Activated naive CD8-positive, alpha-beta T cell (primary cell): Measurements from ENCODE around the gene FEV.

Source experiments
- H3K27ac Mint-ChIP-seq: one replicate; pipeline ENCODE4 v1.8.0; 2021; ENCODE audit warnings: mixed read lengths
- H3K27me3 Mint-ChIP-seq: one replicate; pipeline ENCODE4 v1.8.0; 2021; ENCODE audit warnings: mixed read lengths
- H3K36me3 Mint-ChIP-seq: one replicate; pipeline ENCODE4 v1.8.0; 2021; ENCODE audit warnings: mixed read lengths
- H3K4me1 Mint-ChIP-seq: one replicate; pipeline ENCODE4 v1.8.0; 2021; ENCODE audit warnings: low read depth, mixed read lengths
- H3K4me3 Mint-ChIP-seq: one replicate; pipeline ENCODE4 v1.8.0; 2021; ENCODE audit warnings: mild to moderate bottlenecking, mixed read lengths
- H3K9me3 Mint-ChIP-seq: one replicate; pipeline ENCODE4 v1.8.0; 2021; ENCODE audit warnings: low read depth, mixed read lengths

FEV gene

GRCh38 chr2:218990612-218991011 is 5.6 kb upstream of the FEV start:
- Mint-ChIP-seq H3K27me3 (peaks cover 42% of the 10 kb centered on the region), H3K27ac (no peak overlapping the region), H3K4me1 (peaks cover 11% of the 10 kb centered on the region), H3K9me3 (no peaks in the 10 kb centered on the region), H3K4me3 (no peak overlapping the region), H3K36me3 (no peaks in the 10 kb centered on the region)

- no peak overlapping the region for H3K27ac Mint-ChIP-seq
- H3K27me3 Mint-ChIP-seq, result peaks cover 38% of the 10 kb centered on the region
- peaks cover 8% of the 10 kb centered on the region for H3K4me1 Mint-ChIP-seq
- H3K36me3 Mint-ChIP-seq, result no peaks in the 10 kb centered on the region
- no peak overlapping the region for H3K4me3 Mint-ChIP-seq
- no peaks in the 10 kb centered on the region for H3K9me3 Mint-ChIP-seq
These were observed 5.1 kb upstream of the FEV start for GRCh38 chr2:218990052-218990451.

- H3K9me3 Mint-ChIP-seq, result no peaks in the 10 kb centered on the region
- H3K27me3 Mint-ChIP-seq, result peaks cover 37% of the 10 kb centered on the region
- H3K36me3 Mint-ChIP-seq, result no peaks in the 10 kb centered on the region
- H3K4me1 Mint-ChIP-seq, result peaks cover 10% of the 10 kb centered on the region
- no peak overlapping the region for H3K4me3 Mint-ChIP-seq
- no peak overlapping the region for H3K27ac Mint-ChIP-seq
These were observed 3.7 kb upstream of the FEV start for GRCh38 chr2:218988650-218989049.

- Mint-ChIP-seq H3K4me3 (no peak overlapping the region), H3K36me3 (no peaks in the 10 kb centered on the region), H3K4me1 (peaks cover 15% of the 10 kb centered on the region), H3K9me3 (no peaks in the 10 kb centered on the region), H3K27me3 (peaks cover 41% of the 10 kb centered on the region), H3K27ac (no peak overlapping the region)
These were observed 3.2 kb upstream of the FEV start for GRCh38 chr2:218988164-218988563.

GRCh38 chr2:218986148-218986761 is 1.3 kb upstream of the FEV start:
- Mint-ChIP-seq H3K27ac (no peak overlapping the region), H3K27me3 (peaks cover 42% of the 10 kb centered on the region), H3K36me3 (no peaks in the 10 kb centered on the region), H3K4me1 (peaks cover 26% of the 10 kb centered on the region), H3K4me3 (no peak overlapping the region), H3K9me3 (no peaks in the 10 kb centered on the region)

GRCh38 chr2:218985325-218986091 is 524 bp upstream of the FEV start:
- H3K36me3 Mint-ChIP-seq, result no peaks in the 10 kb centered on the region
- no peak overlapping the region for H3K27ac Mint-ChIP-seq
- no peak overlapping the region for H3K4me3 Mint-ChIP-seq
- no peaks in the 10 kb centered on the region for H3K9me3 Mint-ChIP-seq
- peaks cover 42% of the 10 kb centered on the region for H3K27me3 Mint-ChIP-seq
- H3K4me1 Mint-ChIP-seq, result peaks cover 31% of the 10 kb centered on the region

GRCh38 chr2:218984239-218985020 is 554 bp downstream of the FEV start:
- Mint-ChIP-seq H3K27ac (no peak overlapping the region), H3K36me3 (no peaks in the 10 kb centered on the region), H3K27me3 (peaks cover 38% of the 10 kb centered on the region), H3K9me3 (no peaks in the 10 kb centered on the region), H3K4me1 (peaks cover 38% of the 10 kb centered on the region), H3K4me3 (peak overlapping the region; percentile 73)

GRCh38 chr2:218983934-218984238 is 1.1 kb downstream of the FEV start:
- no peaks in the 10 kb centered on the region for H3K36me3 Mint-ChIP-seq
- peaks cover 38% of the 10 kb centered on the region for H3K4me1 Mint-ChIP-seq
- no peaks in the 10 kb centered on the region for H3K9me3 Mint-ChIP-seq
- H3K27ac Mint-ChIP-seq, result no peak overlapping the region
- no peak overlapping the region for H3K4me3 Mint-ChIP-seq
- H3K27me3 Mint-ChIP-seq, result peaks cover 36% of the 10 kb centered on the region

GRCh38 chr2:218983263-218983933 is 1.6 kb downstream of the FEV start:
- Mint-ChIP-seq H3K4me1 (peaks cover 38% of the 10 kb centered on the region), H3K27me3 (peaks cover 36% of the 10 kb centered on the region), H3K9me3 (no peaks in the 10 kb centered on the region), H3K36me3 (no peaks in the 10 kb centered on the region), H3K4me3 (peak overlapping the region; percentile 46), H3K27ac (no peak overlapping the region)

GRCh38 chr2:218982586-218983262 is 2.3 kb downstream of the FEV start:
- Mint-ChIP-seq H3K36me3 (no peaks in the 10 kb centered on the region), H3K27me3 (peaks cover 38% of the 10 kb centered on the region), H3K9me3 (no peaks in the 10 kb centered on the region), H3K4me1 (peaks cover 38% of the 10 kb centered on the region), H3K27ac (no peak overlapping the region), H3K4me3 (peak overlapping the region; percentile 54)

GRCh38 chr2:218981881-218982585 is 3.0 kb downstream of the FEV start:
- H3K4me3 Mint-ChIP-seq, result peak overlapping the region; percentile 54
- peaks cover 39% of the 10 kb centered on the region for H3K27me3 Mint-ChIP-seq
- H3K27ac Mint-ChIP-seq, result no peak overlapping the region
- no peaks in the 10 kb centered on the region for H3K36me3 Mint-ChIP-seq
- H3K9me3 Mint-ChIP-seq, result no peaks in the 10 kb centered on the region
- H3K4me1 Mint-ChIP-seq, result peaks cover 38% of the 10 kb centered on the region

- H3K9me3 Mint-ChIP-seq, result no peaks in the 10 kb centered on the region
- peaks cover 38% of the 10 kb centered on the region for H3K4me1 Mint-ChIP-seq
- peaks cover 39% of the 10 kb centered on the region for H3K27me3 Mint-ChIP-seq
- peak overlapping the region; percentile 88 for H3K4me3 Mint-ChIP-seq
- no peaks in the 10 kb centered on the region for H3K36me3 Mint-ChIP-seq
- no peak overlapping the region for H3K27ac Mint-ChIP-seq
These were observed 3.5 kb downstream of the FEV start for GRCh38 chr2:218981390-218981880.

- Mint-ChIP-seq H3K9me3 (no peaks in the 10 kb centered on the region), H3K4me3 (peak overlapping the region; percentile 88), H3K4me1 (peaks cover 37% of the 10 kb centered on the region), H3K27ac (no peak overlapping the region), H3K27me3 (peaks cover 38% of the 10 kb centered on the region), H3K36me3 (no peaks in the 10 kb centered on the region)
These were observed 4.1 kb downstream of the FEV start for GRCh38 chr2:218980735-218981389.
